HG03280 (cell line): ENCODE measurements around the gene MUC4.

ENCODE experiments used
- ATAC-seq: cut with Tn5 transposase; IDR thresholded peaks from one replicate; pipeline ENCODE4 v1.9.1; 2021; ENCODE audit warnings: mild to moderate bottlenecking, moderate library complexity; ENCODE audit not compliant: unreplicated experiment

The MUC4 gene

GRCh38 chr3:195705081-195705991 lies 106.4 kb downstream of the MUC4 start:
- ATAC-seq = no peak

GRCh38 chr3:195704433-195704999 lies 107.2 kb downstream of the MUC4 start:
- ATAC-seq = no peak

DNA sequence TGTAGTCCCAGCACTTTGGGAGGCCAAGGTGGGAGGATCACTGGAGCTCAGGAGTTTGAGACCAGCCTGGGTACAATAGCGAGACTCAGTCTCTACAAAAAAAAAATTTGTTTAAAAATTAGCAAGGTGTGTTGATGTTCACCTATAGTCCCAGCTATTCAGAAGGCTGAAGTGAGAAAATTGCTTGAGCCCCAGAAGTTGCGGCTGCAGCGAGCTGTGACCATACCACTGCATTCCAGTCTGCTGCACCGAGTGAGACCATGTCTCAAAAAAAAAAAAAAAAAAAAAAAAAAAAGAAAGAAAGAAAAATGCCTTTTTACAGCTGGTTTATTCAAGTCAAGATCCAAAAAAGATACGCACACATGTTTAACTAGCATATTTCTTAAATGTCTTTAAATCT lies 108.0 kb downstream of the MUC4 start:
- no peak for ATAC-seq

GRCh38 chr3:195701042-195701915 lies 110.5 kb downstream of the MUC4 start:
- ATAC-seq = no peak

- ATAC-seq = no peak
These were observed 111.4 kb downstream of the MUC4 start for GRCh38 chr3:195700319-195700718.

- no peak for ATAC-seq
These were observed 111.9 kb downstream of the MUC4 start for GRCh38 chr3:195699860-195700259.

DNA sequence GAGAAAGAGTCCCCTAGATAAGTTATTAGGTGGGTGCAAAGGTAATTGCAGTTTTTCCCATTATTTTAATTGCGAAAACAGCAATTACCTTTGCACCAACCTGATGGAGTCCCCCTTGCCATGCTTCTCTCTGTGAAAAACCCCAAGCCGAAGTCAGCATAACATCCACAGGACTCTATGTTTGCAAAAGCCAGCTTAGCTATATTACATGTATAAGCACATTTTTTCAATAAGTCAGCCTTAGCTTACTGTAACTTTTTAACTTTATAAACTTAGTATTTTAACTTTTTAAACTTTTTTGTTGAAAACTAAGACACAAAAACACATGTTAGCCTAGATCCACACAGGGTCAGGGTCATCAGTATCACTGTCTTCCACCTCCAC lies 112.3 kb downstream of the MUC4 start:
- no peak for ATAC-seq

- ATAC-seq = no peak
These were observed 112.9 kb downstream of the MUC4 start for GRCh38 chr3:195698647-195699387.

DNA sequence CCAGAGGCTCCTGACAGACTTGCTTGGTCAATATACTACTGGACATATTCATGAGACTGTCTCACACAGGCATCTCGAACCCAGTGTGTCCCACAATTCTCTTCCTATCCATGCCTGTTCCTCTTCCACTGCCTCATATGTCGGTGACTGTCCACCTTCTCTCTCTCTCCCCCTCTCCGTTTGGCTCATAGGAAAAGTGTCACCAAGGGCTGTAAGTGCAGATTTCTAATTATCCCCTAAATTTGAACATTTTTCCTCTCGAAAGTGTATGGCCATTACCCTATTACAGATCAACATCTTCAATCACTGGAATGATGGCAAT lies 113.4 kb downstream of the MUC4 start:
- no peak for ATAC-seq

- ATAC-seq = no peak
These were observed 114.0 kb downstream of the MUC4 start for GRCh38 chr3:195697582-195698324.
